ENCODE measurements around the gene ACVRL1.

GRCh38 chr12:51926064-51926632, 18.8 kb downstream of the ACVRL1 start:
- no peak for TF ChIP-seq NR2C2 (CRISPR knock-in tag; IDR thresholded peaks at IDR 0.05)
- TF ChIP-seq CTCF (IDR thresholded peaks at IDR 0.05) = no peak
- no peak for TF ChIP-seq RELA (CRISPR knock-in tag; IDR thresholded peaks at IDR 0.05; ENCODE audit: borderline replicate concordance)
- no peak for TF ChIP-seq USF2 (CRISPR knock-in tag; IDR thresholded peaks at IDR 0.05)
- TF ChIP-seq SOX15 (CRISPR knock-in tag; IDR thresholded peaks at IDR 0.05) = no peak
- no peak for TF ChIP-seq NR3C1 (CRISPR knock-in tag; conservative IDR thresholded peaks at IDR 0.05; ENCODE audit: low read depth)
- no peak for TF ChIP-seq JUN (CRISPR knock-in tag; IDR thresholded peaks at IDR 0.05)

All from WTC11 (cell line).